GM21786 (cell line): ENCODE results near the gene ANKRD49.

Experiments used
- ATAC-seq: cut with Tn5 transposase; IDR thresholded peaks from one replicate; pipeline ENCODE4 v1.9.1; 2021; ENCODE audit not compliant: unreplicated experiment

The ANKRD49 gene

DNA sequence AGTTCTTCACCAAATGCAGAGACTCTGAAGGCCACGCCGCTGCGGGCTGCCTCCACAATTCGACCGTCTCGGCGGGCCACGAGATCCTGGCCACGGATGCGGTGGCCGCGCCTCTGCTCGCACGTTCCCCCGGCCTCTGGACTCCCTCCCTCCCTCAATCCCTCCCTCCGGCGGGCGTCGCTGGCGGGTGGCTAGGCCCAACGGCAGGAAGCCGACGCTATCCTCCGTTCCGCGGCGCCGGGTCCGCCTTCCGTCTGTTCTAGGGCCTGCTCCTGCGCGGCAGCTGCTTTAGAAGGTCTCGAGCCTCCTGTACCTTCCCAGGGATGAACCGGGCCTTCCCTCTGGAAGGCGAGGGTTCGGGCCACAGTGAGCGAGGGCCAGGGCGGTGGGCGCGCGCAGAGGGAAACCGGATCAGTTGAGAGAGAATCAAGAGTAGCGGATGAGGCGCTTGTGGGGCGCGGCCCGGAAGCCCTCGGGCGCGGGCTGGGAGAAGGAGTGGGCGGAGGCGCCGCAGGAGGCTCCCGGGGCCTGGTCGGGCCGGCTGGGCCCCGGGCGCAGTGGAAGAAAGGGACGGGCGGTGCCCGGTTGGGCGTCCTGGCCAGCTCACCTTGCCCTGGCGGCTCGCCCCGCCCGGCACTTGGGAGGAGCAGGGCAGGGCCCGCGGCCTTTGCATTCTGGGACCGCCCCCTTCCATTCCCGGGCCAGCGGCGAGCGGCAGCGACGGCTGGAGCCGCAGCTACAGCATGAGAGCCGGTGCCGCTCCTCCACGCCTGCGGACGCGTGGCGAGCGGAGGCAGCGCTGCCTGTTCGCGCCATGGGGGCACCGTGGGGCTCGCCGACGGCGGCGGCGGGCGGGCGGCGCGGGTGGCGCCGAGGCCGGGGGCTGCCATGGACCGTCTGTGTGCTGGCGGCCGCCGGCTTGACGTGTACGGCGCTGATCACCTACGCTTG, 50.2 kb downstream of the ANKRD49 start, which contains the start of gene FUT4:
FUT4 (plus strand) TSS at position 227 of the 951 bp plus-strand sequence; CDS start at position 440, 213 bp downstream.
- peak; percentile 81 for ATAC-seq

DNA sequence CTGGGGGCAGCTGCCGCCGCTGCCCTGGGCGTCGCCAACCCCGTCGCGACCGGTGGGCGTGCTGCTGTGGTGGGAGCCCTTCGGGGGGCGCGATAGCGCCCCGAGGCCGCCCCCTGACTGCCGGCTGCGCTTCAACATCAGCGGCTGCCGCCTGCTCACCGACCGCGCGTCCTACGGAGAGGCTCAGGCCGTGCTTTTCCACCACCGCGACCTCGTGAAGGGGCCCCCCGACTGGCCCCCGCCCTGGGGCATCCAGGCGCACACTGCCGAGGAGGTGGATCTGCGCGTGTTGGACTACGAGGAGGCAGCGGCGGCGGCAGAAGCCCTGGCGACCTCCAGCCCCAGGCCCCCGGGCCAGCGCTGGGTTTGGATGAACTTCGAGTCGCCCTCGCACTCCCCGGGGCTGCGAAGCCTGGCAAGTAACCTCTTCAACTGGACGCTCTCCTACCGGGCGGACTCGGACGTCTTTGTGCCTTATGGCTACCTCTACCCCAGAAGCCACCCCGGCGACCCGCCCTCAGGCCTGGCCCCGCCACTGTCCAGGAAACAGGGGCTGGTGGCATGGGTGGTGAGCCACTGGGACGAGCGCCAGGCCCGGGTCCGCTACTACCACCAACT, 51.0 kb downstream of the ANKRD49 start:
- no peak for ATAC-seq

DNA sequence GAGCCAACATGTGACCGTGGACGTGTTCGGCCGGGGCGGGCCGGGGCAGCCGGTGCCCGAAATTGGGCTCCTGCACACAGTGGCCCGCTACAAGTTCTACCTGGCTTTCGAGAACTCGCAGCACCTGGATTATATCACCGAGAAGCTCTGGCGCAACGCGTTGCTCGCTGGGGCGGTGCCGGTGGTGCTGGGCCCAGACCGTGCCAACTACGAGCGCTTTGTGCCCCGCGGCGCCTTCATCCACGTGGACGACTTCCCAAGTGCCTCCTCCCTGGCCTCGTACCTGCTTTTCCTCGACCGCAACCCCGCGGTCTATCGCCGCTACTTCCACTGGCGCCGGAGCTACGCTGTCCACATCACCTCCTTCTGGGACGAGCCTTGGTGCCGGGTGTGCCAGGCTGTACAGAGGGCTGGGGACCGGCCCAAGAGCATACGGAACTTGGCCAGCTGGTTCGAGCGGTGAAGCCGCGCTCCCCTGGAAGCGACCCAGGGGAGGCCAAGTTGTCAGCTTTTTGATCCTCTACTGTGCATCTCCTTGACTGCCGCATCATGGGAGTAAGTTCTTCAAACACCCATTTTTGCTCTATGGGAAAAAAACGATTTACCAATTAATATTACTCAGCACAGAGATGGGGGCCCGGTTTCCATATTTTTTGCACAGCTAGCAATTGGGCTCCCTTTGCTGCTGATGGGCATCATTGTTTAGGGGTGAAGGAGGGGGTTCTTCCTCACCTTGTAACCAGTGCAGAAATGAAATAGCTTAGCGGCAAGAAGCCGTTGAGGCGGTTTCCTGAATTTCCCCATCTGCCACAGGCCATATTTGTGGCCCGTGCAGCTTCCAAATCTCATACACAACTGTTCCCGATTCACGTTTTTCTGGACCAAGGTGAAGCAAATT, 51.7 kb downstream of the ANKRD49 start:
- ATAC-seq, result no peak

DNA sequence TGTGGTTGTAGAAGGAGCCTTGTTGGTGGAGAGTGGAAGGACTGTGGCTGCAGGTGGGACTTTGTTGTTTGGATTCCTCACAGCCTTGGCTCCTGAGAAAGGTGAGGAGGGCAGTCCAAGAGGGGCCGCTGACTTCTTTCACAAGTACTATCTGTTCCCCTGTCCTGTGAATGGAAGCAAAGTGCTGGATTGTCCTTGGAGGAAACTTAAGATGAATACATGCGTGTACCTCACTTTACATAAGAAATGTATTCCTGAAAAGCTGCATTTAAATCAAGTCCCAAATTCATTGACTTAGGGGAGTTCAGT, 52.3 kb downstream of the ANKRD49 start:
- ATAC-seq, result no peak

DNA sequence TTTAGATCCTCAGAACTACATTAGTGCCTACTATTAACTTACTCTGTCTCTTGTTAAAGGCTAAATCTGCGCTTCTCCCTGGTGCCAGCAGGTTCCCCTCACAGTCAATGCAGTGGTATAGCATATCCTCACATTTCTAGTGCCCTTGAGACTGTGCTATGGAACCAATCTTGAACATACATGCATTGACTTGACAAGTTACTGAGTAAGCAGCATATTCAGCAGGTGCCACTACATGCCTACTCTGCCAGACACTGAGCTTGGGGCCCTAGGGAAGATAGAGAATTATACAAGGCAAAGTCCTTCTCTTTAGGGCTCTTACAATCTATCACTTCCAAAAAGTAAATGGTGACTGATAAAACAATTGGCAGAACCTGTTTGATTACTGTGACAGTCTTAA, 53.1 kb downstream of the ANKRD49 start:
- no peak for ATAC-seq

DNA sequence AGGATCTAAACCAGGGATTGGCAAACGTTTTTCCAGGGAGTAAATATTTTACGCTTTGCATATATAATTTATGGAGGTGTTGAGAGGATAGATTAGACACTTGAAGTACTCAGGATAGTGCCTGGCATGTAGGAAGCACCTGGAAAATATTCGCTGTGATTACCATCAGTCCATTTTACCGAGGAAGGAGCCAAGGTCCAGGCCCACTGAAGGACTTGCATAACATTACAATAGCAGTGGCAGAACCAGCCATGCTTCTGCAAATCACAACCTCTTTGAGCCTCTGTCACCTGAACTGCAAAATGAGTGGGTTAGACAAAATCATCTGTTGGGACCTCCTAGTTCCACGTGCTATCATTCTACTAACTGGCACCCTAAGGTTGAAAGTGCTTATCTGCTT, 55.4 kb downstream of the ANKRD49 start:
- no peak for ATAC-seq
